Right lung (tissue), 5 donors: ENCODE results near the gene DOK7. TPM values are rescaled to one million over a fixed set of nuclear protein-coding genes. Genes with fewer than 3 reads are reported as not detected.

Experiments used
- DNase-seq, 2 donors: peaks; one replicate each; pipeline ENCODE4 v3.0.0-alpha.2; 2013
- polyA plus RNA-seq, 5 donors: library from polyadenylated mRNA; unstranded; fragments of 120-200 nt; gene quantifications; one replicate each; pipeline versions ENCODE4 v1.2.1 to v1.2.3, GENCODE V29; 2013; ENCODE audit warnings: inconsistent platforms in 1 of 5, low replicate concordance in 1 of 5; ENCODE audit not compliant: insufficient read length in 5 of 5, insufficient read depth in 1 of 5

DOK7 gene
- polyA plus RNA-seq, 5 donors = 0.31 to 2.2 (median 0.59) TPM

DNA sequence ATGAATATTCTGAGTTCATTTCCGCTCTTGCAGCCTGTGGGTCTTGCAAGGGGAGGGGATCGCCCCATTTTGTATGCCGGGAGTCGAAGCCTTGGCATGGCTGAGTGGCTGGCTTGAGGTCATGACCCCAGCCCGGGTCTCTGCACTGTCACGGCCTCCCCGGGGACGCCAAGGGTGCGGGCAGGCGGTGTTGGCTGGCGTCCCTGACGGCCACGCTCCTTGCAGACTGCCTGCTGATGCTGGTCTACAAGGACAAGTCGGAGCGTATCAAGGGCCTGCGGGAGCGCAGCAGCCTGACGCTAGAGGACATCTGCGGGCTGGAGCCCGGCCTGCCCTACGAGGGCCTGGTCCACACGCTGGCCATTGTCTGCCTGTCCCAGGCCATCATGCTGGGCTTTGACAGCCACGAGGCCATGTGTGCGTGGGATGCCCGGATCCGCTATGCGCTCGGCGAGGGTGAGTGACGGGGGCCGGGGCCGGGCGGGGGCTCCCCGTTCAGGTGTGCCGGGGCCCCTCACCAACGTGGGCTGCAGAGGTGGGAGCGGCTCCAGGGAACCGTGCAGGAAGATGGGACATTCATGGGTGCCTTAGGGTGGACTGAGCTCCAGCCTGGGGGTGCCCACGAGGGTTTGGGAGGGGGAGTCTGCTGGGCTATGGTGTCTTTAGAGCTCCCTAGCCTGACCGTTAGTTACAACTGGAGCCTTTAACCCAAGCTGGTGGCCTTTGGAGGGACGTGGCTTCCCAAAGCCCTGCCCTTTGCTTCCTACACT is 10.3 kb downstream of the DOK7 start:
- DNase-seq = no peak

- no peak for DNase-seq
Observed at GRCh38 chr4:3473996-3474765, 11.1 kb downstream of the DOK7 start.

- DNase-seq = no peak
Observed at GRCh38 chr4:3475041-3475712, 12.1 kb downstream of the DOK7 start.

DNA sequence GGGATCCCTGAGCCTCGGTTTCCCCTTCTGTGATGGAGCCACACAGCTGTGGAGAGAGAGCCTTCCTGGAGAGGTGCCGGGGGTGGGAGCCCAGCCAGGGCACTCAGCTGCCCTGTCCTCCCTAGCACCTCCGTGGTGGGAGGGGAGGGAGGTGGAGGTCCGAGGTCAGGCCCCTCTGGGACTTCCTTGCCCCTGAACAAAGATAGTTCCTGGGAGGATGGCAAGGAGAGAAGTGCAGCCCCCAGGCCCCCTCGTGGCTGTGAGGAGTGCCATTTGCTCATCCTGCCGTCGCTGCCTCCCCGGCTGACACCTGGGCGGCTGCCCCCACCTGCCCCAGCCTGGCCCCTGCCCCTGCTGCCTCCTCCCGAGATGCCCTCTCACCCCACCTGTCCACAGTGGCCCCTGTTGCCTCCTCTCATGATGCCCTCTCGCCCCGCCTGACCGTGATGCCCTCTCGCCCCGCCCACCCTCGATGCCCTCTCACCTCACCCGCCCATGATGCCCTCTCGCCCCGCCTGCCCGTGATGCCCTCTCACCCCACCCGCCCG is 12.7 kb downstream of the DOK7 start:
- no peak for DNase-seq

GRCh38 chr4:3476341-3476747 is 13.2 kb downstream of the DOK7 start:
- no peak for DNase-seq

- no peak for DNase-seq
Observed at GRCh38 chr4:3476936-3477749, 14.0 kb downstream of the DOK7 start.

- DNase-seq = no peak
Observed at GRCh38 chr4:3477750-3478430, 14.8 kb downstream of the DOK7 start.

- no peak for DNase-seq
Observed at GRCh38 chr4:3478446-3479357, 15.6 kb downstream of the DOK7 start.

- no peak for DNase-seq
Observed at GRCh38 chr4:3479358-3480101, 16.4 kb downstream of the DOK7 start.

DNA sequence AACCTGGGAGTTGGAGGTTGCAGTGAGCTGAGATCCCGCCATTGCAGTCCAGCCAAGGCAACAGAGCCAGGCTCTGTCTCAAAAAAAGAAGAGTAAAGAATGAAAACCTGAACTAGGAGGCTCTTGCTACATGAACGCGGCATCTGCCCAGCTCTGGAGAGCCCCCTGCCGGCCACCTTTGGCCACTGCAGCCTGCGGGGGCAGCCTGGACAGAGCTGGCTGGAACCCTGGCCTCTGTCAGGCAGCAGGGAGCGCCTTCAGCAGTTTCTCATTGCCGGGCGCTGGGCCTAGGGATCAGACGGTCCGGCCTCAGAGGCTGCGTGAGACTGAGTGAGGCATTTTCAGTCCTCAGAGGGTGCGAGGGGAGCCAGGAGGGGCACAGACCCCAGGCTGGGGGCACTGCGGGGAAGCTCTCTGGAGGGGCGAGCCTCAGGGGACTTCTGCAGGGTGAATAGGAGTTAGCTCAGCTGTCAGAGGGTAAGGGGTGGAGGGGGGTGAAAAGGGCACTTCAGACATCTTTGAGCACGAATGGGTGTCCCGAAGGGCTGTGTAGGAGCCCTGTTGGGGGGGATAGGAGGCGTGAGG is 17.5 kb downstream of the DOK7 start:
- DNase-seq = peak; percentile 66 to 77

GRCh38 chr4:3481113-3481531 is 18.0 kb downstream of the DOK7 start:
- DNase-seq = no peak

GRCh38 chr4:3481783-3482393 is 18.8 kb downstream of the DOK7 start:
- DNase-seq = no peak

DNA sequence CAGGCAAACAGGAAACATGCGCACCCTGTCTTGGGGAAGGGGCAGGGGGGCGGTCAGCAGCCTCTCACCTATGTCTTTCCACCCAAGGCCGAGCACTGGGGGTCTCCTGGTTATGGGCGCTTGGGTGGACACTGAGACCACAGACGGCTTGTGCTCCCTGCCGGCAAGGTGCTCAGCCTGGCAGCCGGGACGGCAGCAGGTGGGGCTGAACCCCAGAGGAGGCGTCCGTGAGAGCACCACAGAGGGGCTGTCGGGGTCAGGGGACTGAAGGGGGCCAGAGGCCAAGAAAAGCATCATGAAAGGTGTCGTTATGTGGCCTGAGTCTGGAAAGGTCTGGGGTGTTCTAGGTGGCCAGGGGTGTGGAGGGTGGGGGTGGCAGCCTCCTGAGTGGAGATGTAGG is 19.6 kb downstream of the DOK7 start:
- no peak for DNase-seq

DNA sequence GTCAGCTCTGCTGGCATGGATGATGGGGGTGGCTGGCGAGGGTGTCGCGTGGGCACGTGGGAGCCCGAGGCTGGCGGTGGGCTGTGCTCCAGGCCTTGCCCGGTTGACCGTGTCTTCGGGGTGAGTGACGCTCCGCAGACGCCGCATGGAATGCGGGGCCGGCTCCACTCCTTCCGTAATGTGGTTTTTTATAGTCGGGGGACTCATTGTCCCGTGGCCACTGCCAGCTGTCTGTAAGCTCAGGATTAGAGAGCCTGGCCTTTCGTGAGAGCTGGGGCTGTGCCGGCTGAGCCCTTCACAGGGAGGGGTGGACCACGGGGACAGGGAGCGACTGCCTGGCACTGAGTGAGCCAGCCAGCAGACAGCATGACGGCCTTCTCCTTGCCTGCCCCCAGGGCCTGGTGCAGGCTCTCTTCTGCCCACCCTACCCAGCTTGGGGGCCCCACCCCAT is 20.4 kb downstream of the DOK7 start:
- no peak for DNase-seq

- no peak for DNase-seq
Observed at GRCh38 chr4:3484057-3484973, 21.2 kb downstream of the DOK7 start.

GRCh38 chr4:3485011-3485791 is 22.1 kb downstream of the DOK7 start:
- no peak for DNase-seq
